ENCODE data around the gene OBP2A.

Gene OBP2A

GRCh38 chr9:135552021-135552697, 6.2 kb downstream of the OBP2A start:
- no peak for DNase-seq (ENCODE audit: low spot score)

DNA sequence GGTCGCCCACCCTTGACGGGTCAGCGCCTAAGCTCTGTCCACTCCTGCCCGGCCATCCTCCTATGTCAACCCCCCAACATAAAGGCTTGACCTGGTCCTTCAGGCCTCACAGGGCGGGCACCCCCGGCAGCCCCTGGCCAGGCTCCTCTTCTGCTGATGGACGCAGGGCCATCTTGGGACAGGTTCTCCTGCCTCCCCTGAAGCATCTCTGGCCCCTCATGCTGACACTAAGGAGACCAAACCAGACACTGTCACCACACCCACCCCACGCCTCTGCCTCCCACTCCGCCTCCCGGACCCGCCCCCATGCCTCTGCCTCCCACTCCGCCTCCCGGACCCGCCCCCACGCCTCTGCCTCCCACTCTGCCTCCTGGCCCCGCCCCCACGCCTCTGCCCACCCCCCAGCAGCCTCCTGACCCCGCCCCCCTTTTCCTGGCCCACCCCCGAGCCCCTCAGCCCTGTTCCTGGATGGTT, 6.8 kb downstream of the OBP2A start:
- no peak for DNase-seq (ENCODE audit: low spot score)

- DNase-seq (ENCODE audit: low spot score), result no peak
These were observed 8.8 kb downstream of the OBP2A start for GRCh38 chr9:135554718-135555117.

DNA sequence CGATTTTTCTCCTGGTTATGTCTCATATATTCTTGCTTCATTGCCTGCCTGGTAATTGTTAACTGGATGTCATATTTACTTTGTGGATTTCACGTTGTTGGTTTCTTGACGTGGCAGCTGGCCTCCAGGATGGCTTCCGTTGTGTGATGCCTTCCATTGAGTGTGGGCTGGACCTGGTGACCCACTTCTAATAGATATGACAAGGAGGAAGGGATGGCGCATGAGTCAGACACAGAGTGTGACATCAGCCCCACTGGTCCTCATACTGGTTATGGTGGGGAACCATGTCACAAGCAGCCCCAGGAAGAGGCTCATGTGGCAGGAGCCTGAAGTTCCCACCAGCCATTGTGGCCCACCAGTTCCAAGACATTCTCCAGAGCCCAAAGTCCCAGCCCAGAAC, 9.3 kb downstream of the OBP2A start:
- no peak for DNase-seq (ENCODE audit: low spot score)

GRCh38 chr9:135555910-135556309, 10.0 kb downstream of the OBP2A start:
- no peak for DNase-seq (ENCODE audit: low spot score)

GRCh38 chr9:135559606-135560005, 13.7 kb downstream of the OBP2A start:
- DNase-seq (ENCODE audit: low spot score), result no peak

DNA sequence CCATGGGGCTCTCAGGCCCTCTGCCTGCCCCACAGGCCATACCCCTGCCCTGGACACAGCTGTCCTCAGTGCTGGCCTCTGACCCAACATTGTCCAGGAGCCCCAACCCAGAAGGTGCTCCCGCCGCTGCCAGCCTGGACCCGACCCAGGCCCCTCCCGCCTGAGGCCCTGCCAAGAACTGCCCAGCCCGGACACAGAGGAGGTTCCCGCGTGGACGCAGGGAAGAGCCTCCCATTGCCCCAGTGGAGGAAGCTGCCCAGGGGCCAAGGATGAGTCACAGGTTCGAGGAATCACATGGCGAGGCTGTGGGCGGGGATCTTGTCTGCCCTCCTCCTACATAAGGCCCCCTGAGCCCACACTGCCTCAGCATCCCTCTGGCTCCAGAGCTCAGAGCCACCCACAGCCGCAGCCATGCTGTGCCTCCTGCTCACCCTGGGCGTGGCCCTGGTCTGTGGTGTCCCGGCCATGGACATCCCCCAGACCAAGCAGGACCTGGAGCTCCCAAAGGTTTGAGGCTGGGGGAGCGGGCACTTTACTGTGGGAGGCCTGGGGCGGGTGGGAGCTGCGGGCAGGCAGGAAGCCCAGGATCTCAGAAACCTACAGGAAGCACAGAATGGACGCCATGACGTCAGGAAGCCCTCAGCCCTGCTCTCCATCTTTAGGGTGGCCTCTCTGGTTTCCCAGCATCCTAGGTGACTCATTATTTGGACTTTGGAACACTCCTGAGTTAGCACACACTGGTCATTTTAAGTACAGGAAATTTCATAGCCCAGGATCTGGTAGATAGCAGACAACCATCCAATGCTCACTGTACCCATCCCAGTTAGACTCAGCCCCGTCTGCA, 15.7 kb downstream of the OBP2A start, which contains the start of gene PAEP:
Gene PAEP, plus strand, starts transcription at position 366 of the 844 bp plus-strand sequence.
- no peak for DNase-seq (ENCODE audit: low spot score)

DNA sequence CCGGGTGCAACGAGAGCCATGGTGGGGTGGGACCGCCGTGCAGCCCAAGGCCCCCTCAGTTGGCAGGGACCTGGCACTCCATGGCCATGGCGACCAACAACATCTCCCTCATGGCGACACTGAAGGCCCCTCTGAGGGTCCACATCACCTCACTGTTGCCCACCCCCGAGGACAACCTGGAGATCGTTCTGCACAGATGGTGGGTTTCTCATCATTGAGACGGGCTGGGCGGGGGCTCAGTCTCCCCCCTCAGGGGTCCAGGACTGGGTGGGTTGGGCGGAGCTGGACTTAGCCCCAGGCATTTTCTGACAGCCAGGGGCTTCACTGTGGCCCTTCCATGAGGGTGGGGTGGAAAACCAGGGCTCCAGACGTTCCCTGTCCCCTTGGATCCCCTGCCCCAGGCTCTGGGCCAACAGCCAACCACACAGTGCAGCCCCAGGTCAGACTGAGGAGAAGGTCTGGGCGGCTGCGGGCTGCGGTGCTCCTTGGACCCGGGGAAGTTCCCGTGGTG, 16.4 kb downstream of the OBP2A start:
- no peak for DNase-seq (ENCODE audit: low spot score)

DNA sequence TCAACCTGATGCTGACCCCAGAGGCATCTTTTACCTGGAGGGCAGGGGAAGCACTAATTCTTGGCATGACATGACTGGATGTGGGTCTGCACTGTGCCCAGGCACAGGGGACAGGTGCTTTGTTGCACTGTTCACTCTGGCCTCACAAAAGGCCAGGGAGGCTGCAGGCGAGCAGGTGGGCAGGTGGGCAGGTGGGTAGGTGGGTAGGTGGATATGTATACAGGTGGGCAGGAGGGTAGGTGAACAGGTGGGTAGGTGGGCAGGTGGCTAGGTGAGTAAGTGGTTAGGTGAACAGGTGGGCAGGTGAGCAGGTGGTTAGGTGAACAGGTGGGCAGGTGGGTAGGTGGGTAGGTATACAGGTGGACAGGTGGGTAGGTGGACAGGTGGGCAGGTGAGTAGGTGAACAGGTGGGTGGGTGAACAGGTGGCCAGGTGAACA, 17.1 kb downstream of the OBP2A start:
- DNase-seq (ENCODE audit: low spot score), result no peak

DNA sequence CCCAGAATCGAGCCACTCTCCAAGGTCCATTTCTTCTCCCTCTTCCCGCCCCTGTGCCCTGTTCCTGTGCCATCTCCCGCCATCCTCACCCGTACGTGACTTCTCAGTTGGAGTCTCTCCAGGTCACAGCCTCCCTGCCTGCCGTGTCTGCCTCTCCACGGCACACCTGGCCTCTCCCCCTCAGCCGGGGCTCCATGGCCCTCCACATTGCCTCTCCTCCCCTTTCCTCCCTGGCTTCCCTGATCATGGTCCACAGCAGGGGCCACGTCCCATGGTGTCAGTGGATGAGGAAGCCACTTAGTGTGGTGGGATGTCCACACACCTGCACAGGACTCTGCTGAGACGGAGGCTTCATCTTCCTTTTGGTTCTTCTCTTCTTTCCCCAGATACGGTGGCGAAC, 17.9 kb downstream of the OBP2A start:
- DNase-seq (ENCODE audit: low spot score), result no peak

DNA sequence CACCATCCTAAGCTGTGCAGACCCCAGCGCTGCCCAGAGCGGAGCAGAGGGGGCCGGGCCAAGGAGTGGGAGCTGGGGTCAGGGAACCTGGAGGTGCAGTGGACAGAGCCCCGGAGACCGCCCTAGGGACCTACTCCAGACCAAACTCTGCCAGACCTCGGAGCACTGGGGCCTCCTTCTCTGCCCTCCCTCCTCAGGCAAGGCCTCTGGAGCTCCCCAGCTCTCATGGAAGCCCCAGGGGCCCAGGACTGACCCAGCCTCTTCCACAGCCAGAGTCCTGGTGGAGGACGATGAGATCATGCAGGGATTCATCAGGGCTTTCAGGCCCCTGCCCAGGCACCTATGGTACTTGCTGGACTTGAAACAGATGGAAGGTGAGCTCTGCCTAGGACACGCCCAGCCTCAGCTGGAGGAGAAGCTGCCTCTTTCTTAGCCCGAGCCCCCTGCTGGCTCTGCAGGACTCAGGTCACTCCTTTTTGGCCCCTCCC, 19.3 kb downstream of the OBP2A start:
- no peak for DNase-seq (ENCODE audit: low spot score)

DNA sequence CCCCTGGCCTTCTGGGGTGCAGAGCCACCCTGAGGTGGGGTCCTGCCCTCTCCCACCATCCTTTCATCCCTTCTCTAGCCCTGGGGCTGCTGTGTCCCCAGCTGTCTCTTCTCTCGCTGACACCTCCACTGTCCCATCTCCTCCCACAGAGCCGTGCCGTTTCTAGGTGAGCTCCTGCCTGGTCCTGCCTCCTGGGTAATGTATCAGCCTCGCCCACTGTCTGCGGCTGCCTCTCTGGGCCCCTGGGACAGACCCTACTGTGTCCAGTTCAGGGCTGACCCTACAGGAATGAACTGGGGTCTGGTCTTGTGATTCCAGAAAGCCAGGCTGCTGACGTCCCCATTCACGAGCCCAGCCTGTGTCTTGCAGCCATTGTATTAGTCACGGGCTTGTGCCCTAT, 19.7 kb downstream of the OBP2A start:
- no peak for DNase-seq (ENCODE audit: low spot score)

GRCh38 chr9:135566552-135566951, 20.6 kb downstream of the OBP2A start:
- no peak for DNase-seq (ENCODE audit: low spot score)

DNA sequence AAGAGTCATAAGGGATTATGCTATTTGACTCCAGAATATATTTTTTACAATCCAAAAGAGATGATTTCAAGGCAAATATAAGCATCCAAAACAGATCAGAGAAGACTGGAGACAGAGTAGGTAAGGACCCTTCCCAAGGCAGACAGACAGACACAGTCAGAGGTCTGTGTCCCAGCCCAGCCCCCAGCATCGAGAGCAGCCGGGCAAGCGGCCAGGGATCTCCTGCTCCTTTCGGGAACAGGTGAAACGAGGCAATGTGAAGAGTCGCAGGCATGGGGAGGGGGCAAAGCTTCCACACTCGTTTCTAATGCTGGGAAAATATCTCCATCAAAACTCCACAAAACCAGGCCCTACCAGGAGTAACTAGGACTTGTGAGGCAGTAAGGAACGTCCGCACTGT, 21.4 kb downstream of the OBP2A start:
- DNase-seq (ENCODE audit: low spot score), result no peak

DNA sequence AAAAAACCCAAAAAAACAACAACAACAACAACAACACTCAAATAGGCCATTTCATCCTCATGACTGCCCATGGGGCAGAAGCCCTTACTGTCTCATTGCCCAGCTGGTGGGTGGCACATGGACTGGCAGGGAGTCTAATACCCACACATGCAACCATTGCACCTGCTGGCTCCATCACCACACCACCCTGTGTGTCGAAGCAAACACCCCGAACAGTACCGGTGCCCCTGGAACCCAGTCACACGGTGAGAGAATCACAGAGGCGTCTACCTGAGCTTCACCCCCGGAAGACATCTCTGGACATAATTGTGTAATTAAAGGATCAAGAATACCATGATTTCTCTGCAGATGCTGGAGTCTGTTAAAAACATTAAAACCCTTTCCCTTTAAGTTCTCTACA, 22.1 kb downstream of the OBP2A start:
- no peak for DNase-seq (ENCODE audit: low spot score)

- no peak for DNase-seq (ENCODE audit: low spot score)
These were observed 24.5 kb downstream of the OBP2A start for GRCh38 chr9:135570456-135570855.

GRCh38 chr9:135572233-135572632, 26.3 kb downstream of the OBP2A start:
- no peak for DNase-seq (ENCODE audit: low spot score)

DNA sequence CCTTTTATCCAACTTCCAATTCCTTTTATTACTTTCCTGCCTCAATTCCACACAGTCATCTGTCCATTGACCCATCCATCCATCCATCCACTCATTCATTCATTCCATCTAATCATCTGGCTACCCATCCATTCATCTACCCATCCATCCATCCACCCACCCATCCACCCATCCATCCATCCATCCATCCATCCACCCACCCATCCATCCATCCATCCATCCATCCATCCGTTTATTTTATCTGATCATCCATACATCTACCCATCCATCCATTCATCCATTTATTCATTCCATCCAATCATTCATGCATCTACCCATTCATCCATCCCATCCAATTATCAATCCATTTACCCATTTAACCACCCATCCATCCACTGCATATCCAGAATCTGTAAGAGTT, 27.2 kb downstream of the OBP2A start:
- no peak for DNase-seq (ENCODE audit: low spot score)

DNA sequence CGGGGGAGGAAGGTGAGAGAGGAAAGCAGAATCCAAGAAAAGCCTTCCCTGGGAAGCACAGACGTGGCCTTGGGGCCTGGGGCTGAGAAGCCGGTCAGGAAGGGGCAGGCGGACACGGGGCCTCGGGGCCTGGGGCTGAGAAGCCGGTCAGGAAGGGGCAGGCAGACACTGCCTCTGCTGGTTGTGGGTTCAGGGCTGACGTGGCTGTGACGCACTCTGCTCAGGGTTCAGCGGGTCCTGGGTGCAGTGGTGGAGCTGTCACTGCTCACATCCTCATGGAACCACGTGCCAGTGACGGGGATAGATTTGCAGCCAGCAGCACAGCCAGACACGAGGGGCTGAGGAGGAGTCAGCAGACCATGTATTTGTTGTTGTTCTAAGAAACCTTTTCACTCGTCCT, 28.4 kb downstream of the OBP2A start:
- no peak for DNase-seq (ENCODE audit: low spot score)

DNA sequence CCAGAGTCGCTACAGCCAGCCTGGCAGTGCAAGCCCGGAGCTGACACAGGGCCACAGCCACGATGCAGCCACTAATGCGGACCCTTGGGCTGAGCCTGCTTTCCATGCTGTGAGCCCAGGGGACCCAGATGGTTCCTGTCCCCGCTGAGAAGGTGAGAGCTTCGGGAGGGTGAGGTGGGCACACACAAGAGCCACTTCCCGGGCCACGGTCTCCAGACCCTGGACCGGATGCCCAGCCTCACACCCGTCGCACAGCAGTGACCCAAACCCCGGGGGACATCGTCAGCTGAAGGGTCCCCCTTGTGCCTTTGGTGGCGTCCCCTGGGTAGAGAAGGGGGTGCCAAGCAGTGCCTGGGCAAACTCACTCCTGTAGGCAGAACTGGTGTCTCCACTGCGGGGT, 29.0 kb downstream of the OBP2A start:
- no peak for DNase-seq (ENCODE audit: low spot score)

- no peak for DNase-seq (ENCODE audit: low spot score)
These were observed 30.2 kb downstream of the OBP2A start for GRCh38 chr9:135575995-135576631.

- no peak for DNase-seq (ENCODE audit: low spot score)
These were observed 31.3 kb downstream of the OBP2A start for GRCh38 chr9:135577256-135577655.

DNA sequence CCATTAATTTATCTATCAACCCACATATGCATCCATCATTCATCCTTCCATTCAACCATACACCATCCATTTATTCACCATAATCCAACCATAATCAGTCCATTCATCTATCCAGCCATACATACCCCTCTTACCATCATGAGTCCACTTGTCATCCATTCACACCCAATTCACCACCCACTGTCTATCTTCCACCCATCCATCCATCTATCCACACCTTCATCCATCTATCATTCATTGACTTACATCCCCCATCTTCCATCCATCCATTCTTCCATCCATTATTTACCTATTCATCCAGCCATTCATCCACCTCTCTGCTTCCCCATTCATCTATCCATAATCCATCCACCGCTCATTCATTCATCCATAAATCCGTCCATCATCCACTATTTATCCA, 33.4 kb downstream of the OBP2A start:
- DNase-seq (ENCODE audit: low spot score), result no peak

Measured in CD4-positive, alpha-beta T cell treated with Interleukin-15 for 4 hours (primary cell).